Skeletal muscle cell (primary cell): Measurements from ENCODE around the gene MMP24.

ENCODE experiments used
- DNase-seq: peaks from one replicate; pipeline ENCODE4 v3.0.0-alpha.2; 2010; ENCODE audit warnings: low read depth
- H3K4me3 ChIP-seq: 2 replicates; pipeline ENCODE4 v1.5.1; 2011; ENCODE audit warnings: low read depth, mild to moderate bottlenecking, control low read depth, low read length, moderate library complexity

MMP24 gene

DNA sequence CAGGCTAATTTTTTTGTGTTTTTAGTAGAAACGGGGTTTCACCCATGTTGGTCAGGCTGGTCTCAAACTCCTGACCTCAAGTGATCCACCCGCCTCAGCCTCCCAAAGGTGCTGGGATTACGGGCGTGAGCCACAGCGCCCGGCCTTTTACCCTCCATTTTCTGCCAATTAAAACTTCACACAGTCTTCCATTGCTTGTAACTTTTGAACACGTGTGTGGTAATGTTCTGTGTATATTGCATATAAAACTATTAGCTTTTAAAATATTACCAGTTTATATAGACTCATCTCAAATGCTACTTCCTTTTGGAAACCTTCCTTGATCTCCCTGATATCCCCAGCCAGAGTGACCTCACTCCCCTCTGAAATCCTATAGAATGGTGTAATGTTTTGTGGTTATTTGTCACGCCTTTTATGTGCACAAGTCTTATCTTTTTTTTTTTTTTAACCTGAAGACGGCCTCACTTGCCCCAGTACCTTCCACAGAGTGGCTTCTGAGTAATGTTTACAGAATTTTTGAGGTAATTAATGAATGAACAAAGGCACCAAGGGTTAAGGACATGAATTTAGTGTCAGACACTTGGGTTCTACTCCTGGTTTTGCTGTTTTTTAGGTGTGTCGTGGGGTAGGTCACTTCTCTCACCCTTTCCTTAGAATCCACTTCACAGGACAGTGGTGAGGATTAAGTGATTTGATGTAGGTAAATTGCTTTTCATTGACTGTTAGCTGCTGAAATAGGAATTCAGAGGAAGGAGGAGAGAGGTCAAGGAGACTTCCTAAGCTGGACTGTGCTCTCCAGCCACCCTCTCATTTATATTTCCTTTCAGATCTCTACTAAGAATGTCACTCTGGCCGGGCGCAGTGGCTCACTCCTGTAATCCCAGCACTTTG lies 11.2 kb upstream of the MMP24 start:
- no peak overlapping the region for H3K4me3 ChIP-seq
- no peak for DNase-seq

DNA sequence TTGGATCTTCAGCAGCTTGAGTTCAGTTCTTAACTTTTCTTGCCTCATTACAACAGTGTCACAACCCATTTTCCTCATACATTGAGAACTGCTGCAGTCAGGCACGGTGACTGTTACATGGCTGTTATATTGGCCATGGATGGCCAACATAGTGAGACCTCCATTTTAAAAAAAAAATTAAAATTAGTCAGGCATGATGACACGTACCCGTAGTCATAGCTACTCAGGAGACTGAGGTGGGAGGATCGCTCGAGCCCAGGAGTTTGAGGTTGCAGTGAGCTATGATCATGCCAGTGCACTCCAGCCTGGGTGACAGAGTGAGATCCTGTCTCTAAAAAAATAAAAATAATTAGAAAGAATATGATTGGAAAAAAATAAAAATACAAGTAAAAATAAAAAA lies 9.9 kb upstream of the MMP24 start:
- DNase-seq = no peak
- H3K4me3 ChIP-seq = no peak overlapping the region

DNA sequence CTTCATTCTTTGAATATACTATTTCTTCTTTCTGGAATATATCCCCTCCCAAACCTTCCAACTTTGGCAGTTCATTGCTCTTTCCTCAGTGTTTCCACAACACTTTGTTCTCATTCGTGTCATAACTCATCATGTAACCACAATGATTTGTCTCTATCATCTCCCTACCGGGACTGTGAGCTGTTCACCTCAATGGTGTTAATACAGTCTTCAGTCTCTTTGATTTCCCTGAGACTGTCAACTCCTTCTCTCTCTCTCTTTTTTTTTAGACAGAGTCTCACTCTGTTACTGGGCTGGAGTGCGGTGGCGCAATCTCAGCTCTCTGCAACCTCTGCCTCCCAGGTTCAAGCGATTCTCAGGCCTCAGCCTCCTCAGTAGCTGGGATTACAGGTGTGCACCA lies 2.5 kb upstream of the MMP24 start:
- DNase-seq = no peak
- H3K4me3 ChIP-seq = no peak overlapping the region

DNA sequence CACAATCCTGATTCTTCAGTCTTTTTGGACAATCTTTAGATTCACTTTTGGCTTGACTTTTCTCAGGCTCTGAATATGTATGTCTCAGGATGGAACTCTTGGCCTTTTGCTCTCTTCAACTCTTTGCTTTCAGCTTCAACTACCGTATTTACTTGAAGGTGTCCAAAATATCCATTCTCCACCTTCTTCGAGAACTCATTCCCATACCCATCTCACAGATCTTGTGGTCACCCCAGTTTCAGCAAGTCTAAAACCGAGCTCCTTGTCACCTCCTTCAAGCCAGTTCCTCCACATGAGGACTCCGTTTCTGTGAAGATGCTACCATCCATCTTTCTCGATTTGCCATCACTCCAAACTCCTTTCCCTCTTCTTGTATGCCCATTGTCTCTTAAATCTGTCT lies 2.0 kb upstream of the MMP24 start:
- no peak for DNase-seq
- no peak overlapping the region for H3K4me3 ChIP-seq

DNA sequence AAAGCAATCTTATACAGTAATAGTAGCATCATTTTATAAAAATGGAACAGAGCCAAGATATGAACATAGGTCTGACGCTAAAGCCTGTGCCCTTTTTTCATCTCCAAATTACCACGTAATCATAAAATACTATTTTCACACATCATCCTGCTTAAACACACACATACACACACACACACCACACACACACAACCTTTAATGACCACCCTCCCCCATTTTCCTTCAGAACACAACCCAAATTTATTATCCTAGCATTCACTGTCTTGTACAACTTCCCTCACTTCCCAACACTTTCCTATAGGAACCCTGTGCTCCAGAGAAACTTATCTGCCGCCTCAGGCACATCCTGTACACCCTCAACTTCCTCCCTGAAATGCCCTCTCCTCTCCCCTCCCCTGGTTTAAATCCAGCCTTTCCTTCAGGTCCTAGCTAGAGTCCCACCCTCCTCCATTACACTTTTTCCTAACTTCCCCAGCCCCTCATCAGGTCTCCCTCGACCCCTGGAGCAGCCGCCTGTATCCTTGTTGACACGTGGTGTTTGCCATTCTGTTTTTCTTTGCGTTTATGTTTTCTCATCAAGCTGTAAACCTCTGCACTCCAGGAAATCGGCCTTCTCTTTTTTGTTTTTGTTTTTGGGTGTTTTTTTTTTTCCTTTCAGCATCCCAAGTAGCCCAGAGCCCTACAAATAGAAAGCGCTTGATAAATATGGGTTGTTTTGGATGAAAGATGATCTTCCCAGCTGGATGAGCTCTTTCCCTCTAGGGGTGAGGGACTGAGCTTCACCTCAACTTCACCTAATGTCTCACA lies 968 bp upstream of the MMP24 start:
- no peak overlapping the region for H3K4me3 ChIP-seq
- DNase-seq = no peak

DNA sequence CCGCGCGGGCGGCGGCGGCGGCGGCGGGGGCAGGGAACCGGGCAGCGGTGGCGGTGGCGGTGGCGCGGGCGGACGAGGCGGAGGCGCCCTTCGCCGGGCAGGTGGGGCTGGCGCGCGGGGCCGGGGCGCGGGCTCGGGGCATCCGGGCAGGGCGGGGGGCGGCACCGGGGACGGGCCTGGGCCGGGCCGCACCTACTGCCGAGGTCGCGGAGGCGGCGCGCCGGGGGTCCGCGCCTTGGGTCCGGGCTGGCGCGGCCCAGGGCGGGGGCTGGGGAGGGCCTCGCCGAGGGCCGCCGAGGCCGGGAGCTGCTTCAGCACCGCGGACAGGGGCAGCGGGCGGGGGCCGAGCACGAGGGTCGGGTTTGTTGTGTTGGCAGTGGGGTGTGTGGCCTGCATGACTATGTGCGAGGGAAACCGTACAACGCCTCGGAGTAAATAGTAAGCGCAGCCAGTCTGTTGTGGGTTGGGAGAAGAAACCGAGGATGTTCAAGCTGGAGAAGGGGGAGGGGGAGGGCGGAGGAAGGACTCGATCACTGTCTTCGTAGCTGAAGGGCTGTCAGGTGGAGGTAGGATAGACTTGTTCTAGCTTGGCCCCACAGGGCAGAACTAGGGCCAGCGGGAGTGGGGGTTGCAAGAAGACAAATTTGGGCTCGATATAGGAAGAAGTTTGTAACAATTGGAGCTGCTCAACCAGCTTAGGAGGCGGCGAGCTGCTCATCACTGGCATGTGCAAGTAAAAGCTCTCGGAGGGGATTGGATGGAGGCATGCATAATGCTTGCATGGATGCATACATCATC lies 593 bp downstream of the MMP24 start:
- peak overlapping the region; percentile 24 for H3K4me3 ChIP-seq
- DNase-seq = no peak

DNA sequence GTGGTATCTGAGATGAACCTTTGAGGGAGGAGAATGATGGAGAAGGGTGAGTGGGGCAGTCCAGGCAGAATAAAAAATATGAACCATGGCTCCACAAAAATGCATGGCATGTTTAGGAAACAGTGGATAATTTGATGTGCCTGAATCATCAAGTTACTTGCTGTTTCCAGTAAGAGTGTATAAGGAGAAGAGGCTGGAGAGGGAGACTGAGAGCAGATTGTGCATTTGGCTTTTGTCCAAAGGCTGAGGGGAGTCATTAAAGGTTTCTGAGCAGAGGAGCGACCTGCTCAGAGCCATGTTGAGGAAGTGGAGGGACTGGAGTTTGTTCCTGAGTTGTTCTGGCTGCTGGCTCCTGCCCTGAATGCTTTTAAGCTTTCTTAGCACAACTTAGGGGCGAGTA lies 6.1 kb downstream of the MMP24 start:
- peak; percentile 23 for DNase-seq
- no peak overlapping the region for H3K4me3 ChIP-seq

DNA sequence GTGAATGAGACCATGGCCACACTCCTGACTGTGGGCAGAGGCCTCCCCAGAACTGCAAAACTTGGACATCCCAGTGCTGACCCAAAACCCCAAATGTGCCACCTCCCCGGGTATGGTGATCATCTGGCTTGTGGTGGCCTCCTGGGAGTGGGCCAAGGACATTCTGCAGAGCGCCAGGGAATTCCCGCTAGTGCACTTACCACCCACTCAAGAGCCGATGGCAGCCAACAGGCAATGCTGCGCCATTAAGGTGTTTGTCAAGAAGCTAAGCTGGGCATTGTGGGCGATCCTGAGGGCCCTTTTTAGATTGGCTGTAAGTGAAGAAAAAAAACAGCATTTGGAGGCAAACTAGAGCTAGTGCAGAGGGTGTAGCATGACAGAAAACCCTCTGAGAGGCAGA lies 9.4 kb downstream of the MMP24 start:
- no peak overlapping the region for H3K4me3 ChIP-seq
- DNase-seq = no peak

DNA sequence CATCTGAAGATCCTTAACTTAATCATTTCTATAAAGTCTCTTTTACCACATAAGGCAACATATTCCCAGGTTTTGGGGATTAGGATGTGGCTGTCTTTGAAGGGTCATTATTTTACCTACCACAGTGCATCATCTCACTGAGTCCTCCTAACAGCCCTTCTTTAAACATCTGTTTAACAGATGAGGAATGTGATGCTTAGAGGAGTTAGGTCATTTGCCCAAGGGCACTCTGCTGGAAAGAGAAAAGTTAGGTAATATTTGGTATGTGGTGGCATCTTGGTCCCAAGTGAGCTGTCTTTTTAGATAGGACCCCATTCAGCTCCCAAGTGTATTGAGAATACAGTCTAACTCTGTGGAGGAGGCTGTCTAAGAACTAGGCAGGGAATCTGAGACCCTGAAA lies 11.0 kb downstream of the MMP24 start:
- no peak overlapping the region for H3K4me3 ChIP-seq
- no peak for DNase-seq

DNA sequence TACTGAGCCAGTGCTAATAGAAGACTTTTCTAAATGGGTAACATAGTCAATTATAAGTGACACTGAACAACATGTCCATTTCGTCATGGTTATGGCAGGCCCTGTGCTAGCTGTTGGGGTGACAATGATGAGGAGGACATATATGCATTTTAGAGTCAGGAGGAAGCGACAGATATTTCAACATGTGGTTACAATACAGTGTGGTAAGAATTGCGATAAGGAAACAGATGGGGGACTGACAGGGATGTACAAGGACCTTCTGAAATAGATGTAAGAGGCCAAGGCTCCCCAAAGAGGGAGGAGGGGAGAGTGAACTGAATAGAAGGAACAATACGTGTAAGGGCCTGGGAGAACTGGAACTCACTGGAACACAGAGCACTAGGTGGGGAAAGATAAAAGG lies 11.7 kb downstream of the MMP24 start:
- no peak for DNase-seq
- no peak overlapping the region for H3K4me3 ChIP-seq

DNA sequence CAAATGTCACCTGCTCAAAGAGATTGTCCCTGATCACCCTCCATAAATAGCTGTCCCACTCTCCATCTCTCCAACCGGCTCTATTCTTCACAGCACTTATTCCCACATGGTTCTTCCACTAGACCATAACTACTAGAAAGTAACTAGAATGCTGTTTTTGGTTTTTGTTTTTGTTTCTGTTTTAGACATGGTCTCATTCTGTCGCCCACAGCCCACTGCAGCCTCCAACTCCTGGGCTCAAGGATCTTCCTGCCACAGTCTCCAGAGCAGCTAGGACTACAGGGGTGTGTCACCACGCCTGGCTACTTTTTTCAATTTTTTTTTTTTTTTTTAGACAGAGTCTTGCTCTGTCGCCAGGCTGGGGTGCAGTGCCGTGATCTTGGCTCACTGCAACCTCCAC lies 12.2 kb downstream of the MMP24 start:
- DNase-seq = no peak
- no peak overlapping the region for H3K4me3 ChIP-seq

DNA sequence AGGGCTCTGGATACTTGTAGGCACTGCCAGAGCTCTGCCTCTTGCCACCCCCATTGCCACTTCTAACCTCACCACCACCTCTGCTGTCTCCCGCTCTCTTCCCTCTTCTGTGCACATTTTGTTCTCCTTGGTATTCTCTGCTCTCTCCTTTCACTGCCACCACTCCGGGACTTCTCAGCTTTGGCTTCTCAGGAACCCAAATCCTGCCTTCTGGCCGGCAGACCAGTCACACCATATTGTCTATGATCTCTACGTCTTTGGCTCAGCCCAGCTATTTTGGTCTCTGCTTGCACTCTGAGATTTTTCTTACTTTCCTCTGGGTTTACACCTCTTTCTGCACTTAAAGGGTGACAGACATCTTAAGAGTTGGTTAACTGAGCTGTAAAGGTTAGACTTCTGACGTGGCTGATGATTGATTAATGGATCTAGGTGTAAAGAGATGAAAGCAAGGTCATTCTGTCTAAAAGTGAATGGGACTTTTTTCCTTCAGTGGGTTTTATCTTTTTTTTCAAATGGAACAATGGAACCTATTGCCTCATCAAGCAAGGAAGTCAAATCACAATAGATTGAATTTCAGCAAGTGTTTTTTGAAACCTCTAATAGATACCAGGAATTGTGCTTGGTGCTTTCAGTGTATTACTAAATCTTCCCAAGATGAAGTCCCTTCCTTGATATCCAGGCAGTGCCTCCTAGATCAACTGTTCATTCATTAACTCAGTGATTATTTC lies 13.8 kb downstream of the MMP24 start:
- H3K4me3 ChIP-seq = no peak overlapping the region
- no peak for DNase-seq

DNA sequence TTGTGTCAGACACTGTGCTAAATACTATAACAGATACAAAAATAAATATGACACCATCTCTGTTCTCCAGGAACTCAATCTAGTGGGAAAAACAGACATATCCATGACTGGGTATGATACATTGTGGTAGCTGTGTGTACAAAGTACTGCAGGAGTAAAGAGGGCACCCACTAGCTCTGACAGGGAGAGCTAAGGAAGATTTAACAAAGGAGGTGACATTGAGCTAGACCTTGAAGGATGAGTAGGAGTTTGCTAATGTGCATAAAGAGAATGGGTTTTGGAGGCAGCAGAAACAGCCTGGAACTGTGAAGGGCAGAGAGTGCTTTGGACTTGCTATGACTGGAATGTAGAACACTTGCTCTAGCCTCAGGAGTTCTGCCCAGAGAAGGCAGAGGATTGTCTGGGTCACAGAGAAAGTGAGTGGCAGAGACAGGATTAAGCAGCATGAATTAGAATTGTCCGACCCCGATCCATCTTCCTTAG lies 14.4 kb downstream of the MMP24 start:
- no peak overlapping the region for H3K4me3 ChIP-seq
- DNase-seq = no peak

DNA sequence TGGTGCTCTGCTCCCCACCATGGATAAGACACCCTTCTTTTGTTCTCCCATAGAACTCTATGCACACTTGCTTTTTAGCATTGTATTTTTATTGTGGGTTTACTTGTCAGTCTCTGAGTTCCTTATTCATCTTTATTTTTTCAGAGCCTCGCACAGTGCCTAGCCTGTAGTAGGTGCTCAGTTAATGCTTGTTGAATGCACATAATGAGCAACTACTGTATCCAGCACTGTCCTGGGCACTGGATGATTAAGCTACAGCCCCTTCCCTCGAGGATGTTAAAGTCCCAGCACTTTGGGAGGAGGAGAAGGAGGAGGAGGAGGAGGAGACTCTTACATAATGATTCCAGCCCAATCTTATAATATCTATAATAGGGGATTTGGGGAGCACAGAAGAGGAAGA lies 16.8 kb downstream of the MMP24 start:
- no peak for DNase-seq
- no peak overlapping the region for H3K4me3 ChIP-seq

DNA sequence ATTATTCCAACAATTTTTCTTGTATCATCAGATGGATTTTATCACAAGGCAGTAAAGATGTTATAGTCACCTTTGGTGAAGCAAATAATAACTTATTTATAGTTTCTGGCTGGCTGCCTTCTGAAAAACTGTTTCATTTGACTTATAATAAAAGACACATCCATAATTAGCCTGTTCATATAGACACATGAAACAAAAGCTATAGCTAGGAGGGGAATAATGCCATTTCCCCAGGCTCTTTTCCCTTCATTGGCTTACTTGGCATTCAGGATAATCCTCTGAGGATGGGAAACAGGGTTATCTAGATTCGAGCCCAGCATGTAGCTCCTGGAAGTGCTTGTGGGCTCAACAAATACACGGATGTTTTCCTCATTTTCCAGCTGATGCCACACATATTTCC lies 17.5 kb downstream of the MMP24 start:
- no peak for DNase-seq
- H3K4me3 ChIP-seq = no peak overlapping the region

DNA sequence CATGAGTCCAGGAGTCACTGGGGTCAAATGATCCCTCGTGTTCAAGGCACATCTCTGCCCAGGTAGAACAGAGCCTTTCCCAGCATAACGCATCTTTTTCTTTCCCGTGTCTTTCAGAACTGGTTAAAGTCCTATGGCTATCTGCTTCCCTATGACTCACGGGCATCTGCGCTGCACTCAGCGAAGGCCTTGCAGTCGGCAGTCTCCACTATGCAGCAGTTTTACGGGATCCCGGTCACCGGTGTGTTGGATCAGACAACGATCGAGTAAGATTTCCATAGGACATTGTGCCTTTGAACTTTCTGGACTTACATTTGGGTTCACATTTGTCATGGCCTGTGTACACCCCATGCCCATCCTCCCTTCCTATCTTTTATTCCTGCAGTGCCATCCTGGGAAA lies 20.2 kb downstream of the MMP24 start:
- no peak overlapping the region for H3K4me3 ChIP-seq
- DNase-seq = no peak

DNA sequence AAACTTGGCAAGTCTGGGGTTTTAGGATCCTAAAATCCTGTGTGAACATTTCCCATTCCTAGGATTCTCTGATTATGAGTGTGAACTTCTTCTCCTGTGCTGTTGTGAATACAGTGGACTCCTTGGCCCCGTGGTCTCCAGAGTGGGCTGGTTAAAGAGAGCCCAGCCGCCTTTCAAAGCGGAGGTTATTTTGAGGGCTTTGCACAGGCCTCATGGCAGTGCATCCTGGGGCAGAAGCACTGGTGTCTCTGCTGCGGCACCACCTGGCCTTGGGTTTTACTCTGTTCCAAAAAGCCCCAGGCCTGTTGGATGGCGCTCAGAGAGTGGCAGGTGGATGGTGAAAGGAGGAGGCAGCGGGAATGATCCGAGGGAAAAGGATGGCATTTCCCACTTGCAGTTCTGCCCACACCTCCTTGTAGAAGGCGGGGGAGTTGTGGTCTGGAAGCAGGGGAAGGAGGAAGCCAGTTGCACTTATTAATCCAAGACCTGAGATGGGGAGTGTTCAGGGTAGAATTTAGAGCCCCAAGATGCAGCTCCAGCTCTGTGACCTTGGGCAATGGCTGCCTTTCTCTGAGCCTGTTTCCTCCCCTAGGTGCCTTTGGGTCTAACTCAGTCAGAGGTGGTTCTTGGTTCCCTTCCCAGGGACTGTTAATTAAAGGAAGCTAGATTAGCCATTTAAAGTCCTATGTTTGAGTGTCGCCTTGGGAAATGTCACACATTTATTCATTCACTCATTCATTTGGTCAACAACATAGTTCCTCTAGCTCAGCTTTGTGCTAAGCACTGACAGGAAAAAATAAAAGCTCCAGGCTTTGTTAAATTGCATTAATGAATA lies 22.4 kb downstream of the MMP24 start:
- no peak for DNase-seq
- H3K4me3 ChIP-seq = no peak overlapping the region

DNA sequence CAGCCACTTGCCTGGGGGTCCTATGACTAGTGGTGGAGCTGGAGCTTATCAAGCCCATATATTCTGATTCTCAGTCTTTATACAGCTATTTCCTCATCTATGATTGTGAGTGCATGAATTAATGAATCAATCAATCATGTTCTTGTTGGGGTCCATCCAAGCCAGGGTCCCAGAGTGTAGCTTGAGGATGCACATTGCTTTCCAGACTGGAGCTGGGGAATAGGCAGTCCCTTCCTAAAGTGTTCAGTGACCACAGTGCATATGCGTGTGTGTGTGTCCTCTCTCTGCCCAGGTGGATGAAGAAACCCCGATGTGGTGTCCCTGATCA lies 25.1 kb downstream of the MMP24 start:
- no peak for DNase-seq
- no peak overlapping the region for H3K4me3 ChIP-seq

DNA sequence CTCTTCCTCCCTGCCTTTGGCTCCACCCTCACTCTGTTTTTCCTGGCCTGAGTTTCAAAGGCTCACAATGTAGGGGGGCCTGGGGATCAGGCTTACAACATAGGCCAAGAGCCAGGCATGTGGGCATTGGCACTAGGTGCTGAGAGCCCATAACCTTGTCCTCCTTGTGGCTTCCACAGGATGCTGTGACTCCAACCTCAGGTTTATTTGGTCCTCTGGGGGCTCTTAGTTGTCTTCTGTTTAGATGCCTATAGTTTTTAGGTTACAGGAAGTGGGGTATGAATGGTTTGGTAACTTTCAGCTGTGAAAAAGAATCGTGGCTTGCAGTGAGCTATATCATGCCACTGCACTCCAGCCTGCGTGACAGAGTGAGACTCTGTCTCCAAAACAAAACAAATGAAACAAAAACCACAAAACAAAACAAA lies 25.6 kb downstream of the MMP24 start:
- no peak for DNase-seq
- H3K4me3 ChIP-seq = no peak overlapping the region
